H9 (cell line): ENCODE data around the gene HOXC11. TPM values are rescaled to one million over a fixed set of nuclear protein-coding genes. Genes with fewer than 3 reads are reported as not detected.

Source experiments
- DNase-seq: peaks from one replicate; pipeline ENCODE4 v3.0.0-alpha.2; 2017
- H2AFZ ChIP-seq: one replicate; pipeline ENCODE4 v1.6.1; 2013; ENCODE audit warnings: mild to moderate bottlenecking, low read length, control low read depth, moderate library complexity
- H2AK5ac ChIP-seq: 2 replicates; pipeline ENCODE4 v1.6.1; 2013; ENCODE audit warnings: low read length, control low read depth, mixed read lengths; ENCODE audit not compliant: insufficient read length
- H2BK120ac ChIP-seq: one replicate; pipeline ENCODE4 v1.6.1; 2013; ENCODE audit warnings: low read depth, mild to moderate bottlenecking, low read length, control low read depth, inconsistent platforms; ENCODE audit not compliant: poor library complexity, severe bottlenecking
- H2BK12ac ChIP-seq: 2 replicates; pipeline ENCODE4 v1.6.1; 2013; ENCODE audit warnings: low read length, control low read depth, mixed read lengths, low read depth; ENCODE audit not compliant: insufficient read length
- H2BK15ac ChIP-seq: 2 replicates; pipeline ENCODE4 v1.6.1; 2013; ENCODE audit warnings: low read depth, low read length, control low read depth
- H2BK20ac ChIP-seq: one replicate; pipeline ENCODE4 v1.6.1; 2013; ENCODE audit warnings: low read depth, mild to moderate bottlenecking, low read length, control low read depth, inconsistent platforms; ENCODE audit not compliant: poor library complexity, severe bottlenecking
- H2BK5ac ChIP-seq: 2 replicates; pipeline ENCODE4 v1.6.1; 2013; ENCODE audit warnings: low read length, control low read depth, mixed read lengths; ENCODE audit not compliant: insufficient read length
- H3K14ac ChIP-seq: 2 replicates; pipeline ENCODE4 v1.6.1; 2013; ENCODE audit warnings: low read length, control low read depth; ENCODE audit not compliant: insufficient read depth
- H3K18ac ChIP-seq: 2 replicates; pipeline ENCODE4 v1.6.1; 2013; ENCODE audit warnings: low read depth, mild to moderate bottlenecking, mixed read lengths, low read length, control low read depth; ENCODE audit not compliant: insufficient read length
- H3K23ac ChIP-seq: 2 replicates; pipeline ENCODE4 v1.6.1; 2013; ENCODE audit warnings: low read length, control low read depth, mixed read lengths, low read depth; ENCODE audit not compliant: insufficient read length
- H3K23me2 ChIP-seq: 2 replicates; pipeline ENCODE4 v1.6.1; 2013; ENCODE audit warnings: low read depth, mild to moderate bottlenecking, mixed read lengths, low read length, control low read depth; ENCODE audit not compliant: insufficient read length, poor library complexity, severe bottlenecking
- H3K27ac ChIP-seq: 2 replicates; pipeline ENCODE4 v1.5.1; 2013; ENCODE audit warnings: low read length, control low read depth, mixed read lengths, low read depth; ENCODE audit not compliant: insufficient read length
- H3K27me3 ChIP-seq: 2 replicates; pipeline ENCODE4 v1.6.1; 2013; ENCODE audit warnings: low read length, control low read depth, inconsistent platforms; ENCODE audit not compliant: insufficient read depth
- H3K4ac ChIP-seq: 2 replicates; pipeline ENCODE4 v1.6.1; 2013; ENCODE audit warnings: low read depth, mild to moderate bottlenecking, control low read depth, inconsistent platforms, low read length, moderate library complexity
- H3K4me1 ChIP-seq: 2 replicates; pipeline ENCODE4 v1.6.1; 2013; ENCODE audit warnings: low read length, control low read depth, inconsistent platforms; ENCODE audit not compliant: insufficient read depth
- H3K4me2 ChIP-seq: 2 replicates; pipeline ENCODE4 v1.6.1; 2013; ENCODE audit warnings: low read length, control low read depth, mixed read lengths; ENCODE audit not compliant: insufficient read length, insufficient read depth
- H3K56ac ChIP-seq: 2 replicates; pipeline ENCODE4 v1.6.1; 2013; ENCODE audit warnings: low read depth, mild to moderate bottlenecking, mixed read lengths, low read length, control low read depth; ENCODE audit not compliant: insufficient read length
- H3K79me1 ChIP-seq: 2 replicates; pipeline ENCODE4 v1.6.1; 2013; ENCODE audit warnings: low read depth, mild to moderate bottlenecking, moderate library complexity, low read length, control low read depth, inconsistent platforms; ENCODE audit not compliant: insufficient read depth, poor library complexity, severe bottlenecking
- H3K79me2 ChIP-seq: 2 replicates; pipeline ENCODE4 v1.6.1; 2013; ENCODE audit warnings: low read length, control low read depth, inconsistent platforms; ENCODE audit not compliant: insufficient read depth
- H3K9ac ChIP-seq: 2 replicates; pipeline ENCODE4 v1.6.1; 2013; ENCODE audit warnings: low read length, control low read depth, mixed read lengths; ENCODE audit not compliant: insufficient read length; ENCODE audit errors: extremely low read depth
- H3K9me3 ChIP-seq: one replicate; pipeline ENCODE4 v1.6.1; 2013; ENCODE audit warnings: low read depth, low read length, inconsistent platforms; ENCODE audit not compliant: control insufficient read depth
- H3T11ph ChIP-seq: one replicate; pipeline ENCODE4 v1.6.1; 2013; ENCODE audit warnings: mild to moderate bottlenecking, low read length, control low read depth, inconsistent platforms
- H4K20me1 ChIP-seq: one replicate; pipeline ENCODE4 v1.6.1; 2013; ENCODE audit not compliant: control insufficient read depth, insufficient read length, insufficient read depth
- H4K5ac ChIP-seq: 2 replicates; pipeline ENCODE4 v1.6.1; 2013; ENCODE audit warnings: low read depth, mild to moderate bottlenecking, mixed read lengths, low read length, control low read depth; ENCODE audit not compliant: insufficient read length
- H4K8ac ChIP-seq: replicated peaks from 2 replicates; pipeline ENCODE4 v1.6.1; 2013; ENCODE audit warnings: low read length, control low read depth, mixed read lengths, low read depth; ENCODE audit not compliant: insufficient read length
- H4K91ac ChIP-seq: 2 replicates; pipeline ENCODE4 v1.6.1; 2013; ENCODE audit warnings: low read depth, mild to moderate bottlenecking, moderate library complexity, mixed read lengths, low read length, control low read depth; ENCODE audit not compliant: insufficient read length
- H3K27ac Mint-ChIP-seq, 3 experiments: 2 replicates in 2 of 3; 3 replicates in 1 of 3; pipeline ENCODE4 v1.8.0; 2020 to 2021; ENCODE audit warnings: mixed read lengths in 3 of 3, mild to moderate bottlenecking in 1 of 3, moderate library complexity in 1 of 3
- H3K27me3 Mint-ChIP-seq: 2 replicates; pipeline ENCODE4 v1.8.0; 2021; ENCODE audit warnings: low read depth, mild to moderate bottlenecking, moderate library complexity, mixed read lengths
- H3K36me3 Mint-ChIP-seq, 3 experiments: 2 replicates in 2 of 3; 3 replicates in 1 of 3; pipeline ENCODE4 v1.8.0; 2020 to 2021; ENCODE audit warnings: low read depth in 3 of 3, mixed read lengths in 3 of 3; ENCODE audit not compliant: insufficient read depth in 1 of 3
- H3K4me1 Mint-ChIP-seq, 2 experiments: 2 replicates each; pipeline ENCODE4 v1.8.0; 2020; ENCODE audit warnings: mixed read lengths in 2 of 2
- H3K4me3 Mint-ChIP-seq, 2 experiments: 2 replicates in 1 of 2; 3 replicates in 1 of 2; pipeline ENCODE4 v1.8.0; 2020 to 2021; ENCODE audit warnings: mild to moderate bottlenecking in 2 of 2, mixed read lengths in 2 of 2, moderate library complexity in 1 of 2
- H3K9me3 Mint-ChIP-seq, 2 experiments: 2 replicates in 1 of 2; 3 replicates in 1 of 2; pipeline ENCODE4 v1.8.0; 2020; ENCODE audit warnings: mild to moderate bottlenecking in 2 of 2, mixed read lengths in 2 of 2, moderate library complexity in 1 of 2
- WGBS: extraction: QIAGEN DNeasy Blood & Tissue Kit; methylation state at CpG from one replicate; pipeline ENCODE4 v1.1.7; 2013; ENCODE audit warnings: missing lambda C conversion rate, low lambda C conversion rate, mixed read lengths; ENCODE audit not compliant: insufficient read length; ENCODE audit errors: extremely low coverage; 5-methylcytosine and 5-hydroxymethylcytosine counted together
- total RNA-seq: library from RNA; stranded (reverse); gene quantifications from 2 replicates; pipeline ENCODE4 v1.2.1, GENCODE V29; 2021
- TF ChIP-seq, protein P1 (sequence below): fragments of 200-600 bp; sonication (generic); conservative IDR thresholded peaks from 3 replicates; pipeline ENCODE4 v1.8.0; 2021; ENCODE audit warnings: antibody characterized with exemption, mild to moderate bottlenecking

HOXC11 gene
- total RNA-seq, 1 experiment from 2014 or later = not detected

DNA sequence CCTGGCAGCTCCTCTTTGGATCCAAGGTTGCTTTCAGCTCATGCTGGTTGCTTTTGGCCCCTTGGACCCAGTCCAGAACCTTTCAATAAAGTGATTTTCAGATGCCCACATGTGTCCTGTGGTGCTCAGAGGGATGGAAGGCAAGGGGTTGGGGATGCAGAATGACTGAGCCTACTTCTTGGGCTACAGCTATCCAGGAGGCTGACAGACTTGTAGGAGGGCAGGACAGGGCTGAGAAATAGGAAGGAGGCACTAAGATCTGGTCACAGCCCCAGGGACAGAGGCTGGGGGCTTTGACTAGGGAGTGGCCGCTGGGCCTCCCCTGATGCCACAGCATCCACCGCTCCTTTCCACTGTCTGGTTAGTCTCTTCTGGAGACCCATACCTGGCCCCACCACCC lies 1.2 kb upstream of the HOXC11 start:
- Histone ChIP-seq H3K27me3 (peaks cover 99% of the 10 kb centered on the region), H3K4me1 (no peaks in the 10 kb centered on the region), H2AFZ (no peak overlapping the region), H2BK120ac (no peak overlapping the region), H3K23me2 (no peaks in the 10 kb centered on the region), H2BK12ac (no peak overlapping the region), H3K27ac (no peak overlapping the region), H3K9me3 (no peaks in the 10 kb centered on the region), H4K8ac (no peak overlapping the region), H4K91ac (no peak overlapping the region), H4K5ac (no peak overlapping the region), H3K9ac (no peak overlapping the region), H4K20me1 (no peaks in the 10 kb centered on the region), H2BK15ac (no peak overlapping the region), H3K79me1 (no peaks in the 10 kb centered on the region), H2BK20ac (no peak overlapping the region), H3K56ac (no peak overlapping the region), H3T11ph (no peak overlapping the region), H3K4me2 (no peak overlapping the region), H3K14ac (no peak overlapping the region), H2AK5ac (no peak overlapping the region), H3K23ac (no peak overlapping the region), H2BK5ac (no peak overlapping the region), H3K79me2 (no peaks in the 10 kb centered on the region), H3K18ac (no peak overlapping the region), H3K4ac (no peak overlapping the region)
- DNase-seq = no peak
- TF ChIP-seq, protein P1, sequence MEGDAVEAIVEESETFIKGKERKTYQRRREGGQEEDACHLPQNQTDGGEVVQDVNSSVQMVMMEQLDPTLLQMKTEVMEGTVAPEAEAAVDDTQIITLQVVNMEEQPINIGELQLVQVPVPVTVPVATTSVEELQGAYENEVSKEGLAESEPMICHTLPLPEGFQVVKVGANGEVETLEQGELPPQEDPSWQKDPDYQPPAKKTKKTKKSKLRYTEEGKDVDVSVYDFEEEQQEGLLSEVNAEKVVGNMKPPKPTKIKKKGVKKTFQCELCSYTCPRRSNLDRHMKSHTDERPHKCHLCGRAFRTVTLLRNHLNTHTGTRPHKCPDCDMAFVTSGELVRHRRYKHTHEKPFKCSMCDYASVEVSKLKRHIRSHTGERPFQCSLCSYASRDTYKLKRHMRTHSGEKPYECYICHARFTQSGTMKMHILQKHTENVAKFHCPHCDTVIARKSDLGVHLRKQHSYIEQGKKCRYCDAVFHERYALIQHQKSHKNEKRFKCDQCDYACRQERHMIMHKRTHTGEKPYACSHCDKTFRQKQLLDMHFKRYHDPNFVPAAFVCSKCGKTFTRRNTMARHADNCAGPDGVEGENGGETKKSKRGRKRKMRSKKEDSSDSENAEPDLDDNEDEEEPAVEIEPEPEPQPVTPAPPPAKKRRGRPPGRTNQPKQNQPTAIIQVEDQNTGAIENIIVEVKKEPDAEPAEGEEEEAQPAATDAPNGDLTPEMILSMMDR = no peak
- Mint-ChIP-seq H3K4me1 (peaks cover 14 to 22% of the 10 kb centered on the region in 2 experiments), H3K9me3 (peaks cover 8% of the 10 kb centered on the region in 2 experiments; a peak in 4 of 5 replicates), H3K36me3 (peaks cover 0 to 8% (median 3%) of the 10 kb centered on the region in 3 experiments; a peak in 3 of 7 replicates), H3K4me3 (no peak overlapping the region), H3K27me3 (peaks cover 100% of the 10 kb centered on the region), H3K27ac (no peak overlapping the region)
- WGBS = no CpG with 5 or more reads among the region's 2 CpGs
